GM23248 (cell line): ENCODE data around the gene CFAP100. TPM values are rescaled to one million over a fixed set of nuclear protein-coding genes. Genes with fewer than 3 reads are reported as not detected.
A peak's percentile ranks its signal among the peaks of the same experiment; 100 is the strongest.

Experiments used
- DNase-seq: peaks from one replicate; pipeline ENCODE4 v3.0.0-alpha.2; 2015
- H2AFZ ChIP-seq: fragments of 200-600 bp; sonication (generic); 2 replicates; pipeline ENCODE4 v1.6.1; 2016; ENCODE audit warnings: antibody characterized with exemption
- H3F3A ChIP-seq: fragments of 200-600 bp; sonication (generic); 2 replicates; pipeline ENCODE4 v1.6.1; 2016; ENCODE audit warnings: mild to moderate bottlenecking, antibody characterized with exemption, mixed run types; ENCODE audit not compliant: insufficient read depth
- H3K27ac ChIP-seq: fragments of 200-600 bp; sonication (generic); 2 replicates; pipeline ENCODE4 v1.5.1; 2016; ENCODE audit warnings: mild to moderate bottlenecking
- H3K27me3 ChIP-seq: fragments of 200-600 bp; sonication (generic); replicated peaks from 2 replicates; pipeline ENCODE4 v1.6.1; 2016; ENCODE audit warnings: mild to moderate bottlenecking; ENCODE audit not compliant: insufficient read depth
- H3K36me3 ChIP-seq: fragments of 200-600 bp; sonication (generic); 2 replicates; pipeline ENCODE4 v1.6.1; 2016; ENCODE audit warnings: low read depth, mild to moderate bottlenecking
- H3K4me1 ChIP-seq: fragments of 200-600 bp; sonication (generic); 2 replicates; pipeline ENCODE4 v1.6.1; 2016; ENCODE audit warnings: mild to moderate bottlenecking; ENCODE audit not compliant: insufficient read depth
- H3K4me2 ChIP-seq: fragments of 200-600 bp; sonication (generic); one replicate; pipeline ENCODE4 v1.6.1; 2016; ENCODE audit warnings: mild to moderate bottlenecking; ENCODE audit not compliant: unreplicated experiment
- H3K4me3 ChIP-seq: fragments of 200-600 bp; sonication (generic); 2 replicates; pipeline ENCODE4 v1.5.1; 2016; ENCODE audit warnings: mild to moderate bottlenecking
- H3K79me2 ChIP-seq: fragments of 200-600 bp; sonication (generic); 2 replicates; pipeline ENCODE4 v1.6.1; 2016; ENCODE audit warnings: mild to moderate bottlenecking; ENCODE audit not compliant: insufficient read depth
- H3K9ac ChIP-seq: fragments of 200-600 bp; sonication (generic); 2 replicates; pipeline ENCODE4 v1.6.1; 2016; ENCODE audit warnings: mild to moderate bottlenecking
- H3K9me2 ChIP-seq: fragments of 200-600 bp; sonication (generic); 2 replicates; pipeline ENCODE4 v1.6.1; 2016; ENCODE audit warnings: mixed run types, mild to moderate bottlenecking, moderate library complexity; ENCODE audit not compliant: insufficient read depth
- H3K9me3 ChIP-seq: fragments of 200-600 bp; sonication (generic); one replicate; pipeline ENCODE4 v1.6.1; 2017; ENCODE audit warnings: low read depth
- H4K20me1 ChIP-seq: fragments of 200-600 bp; sonication (generic); 2 replicates; pipeline ENCODE4 v1.6.0; 2016; ENCODE audit not compliant: insufficient read depth
- EZH2 ChIP-seq: fragments of 200-600 bp; sonication (generic); IDR thresholded peaks from 2 replicates; pipeline ENCODE4 v1.6.1; 2018; ENCODE audit warnings: antibody characterized with exemption, mild to moderate bottlenecking; ENCODE audit not compliant: insufficient read depth, poor library complexity, severe bottlenecking
- EZH2phosphoT487 ChIP-seq: fragments of 200-600 bp; sonication (generic); IDR thresholded peaks from 2 replicates; pipeline ENCODE4 v1.6.1; 2018; ENCODE audit warnings: antibody characterized with exemption, moderate library complexity, mild to moderate bottlenecking, low read depth; ENCODE audit not compliant: insufficient read depth
- WGBS, 2 experiments: methylation state at CpG; one replicate each; pipeline ENCODE4 v1.1.6; 2015 to 2017; ENCODE audit warnings: low lambda C conversion rate in 2 of 2, low coverage in 1 of 2; ENCODE audit errors: missing lambda C conversion rate in 2 of 2; 5-methylcytosine and 5-hydroxymethylcytosine counted together
- in situ Hi-C: fragments of 300-500 bp; cut with MboI; formaldehyde crosslinking; loops from 2 replicates; pipeline ENCODE4 v1.15.0; 2020
- polyA plus RNA-seq: library from polyadenylated mRNA; unstranded; fragments of >200 nt; fragmentation: Nextera tagmentation; extraction: Ambion mirVana; gene quantifications from 2 replicates; pipeline ENCODE4 v1.2.1, GENCODE V29; 2016
- total RNA-seq: library from RNA; depleted of rRNA; stranded (reverse); fragments of >200 nt; shearing (Covaris generic); gene quantifications from 2 replicates; pipeline ENCODE4 v1.2.3, GENCODE V29; 2014

The CFAP100 gene
- total and polyA plus RNA-seq, 2 experiments from 2014 or later, result not detected

DNA sequence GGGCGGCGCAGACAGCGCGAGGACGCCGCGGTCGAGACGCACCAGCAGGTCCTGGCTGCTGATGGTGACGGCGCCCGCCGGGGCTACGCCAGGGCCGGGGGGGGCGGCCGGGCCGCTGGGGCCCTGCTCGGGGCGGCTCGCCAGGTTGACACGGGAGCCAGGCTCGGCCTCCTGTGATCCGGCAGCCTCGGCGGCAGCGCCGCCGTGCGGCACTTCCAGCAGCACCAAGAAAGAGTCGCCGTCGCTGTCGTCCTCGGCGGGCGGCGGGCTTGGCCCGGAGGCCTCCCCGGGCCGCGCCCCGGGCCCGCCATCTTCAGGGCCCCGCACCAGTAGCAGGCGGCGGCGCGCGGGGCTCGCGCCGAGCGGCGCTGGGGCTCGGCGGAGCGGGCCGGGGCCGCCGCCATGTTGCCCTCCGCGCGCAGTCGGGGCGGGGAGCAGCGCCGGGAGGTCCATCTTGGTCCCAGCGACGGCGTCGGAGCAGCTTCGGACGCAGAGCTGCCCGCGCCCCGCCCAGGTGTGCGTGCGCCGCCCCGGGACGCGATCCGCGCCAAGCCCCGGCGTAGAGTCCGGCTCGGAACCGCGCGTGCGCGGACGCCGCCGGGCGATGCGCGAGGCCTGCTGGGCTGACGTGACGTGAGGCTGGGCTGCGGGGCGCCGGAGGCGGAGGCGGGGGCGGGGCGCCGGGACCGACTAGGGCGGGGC, 80.9 kb downstream of the CFAP100 start, which contains the start of gene ZXDC:
Gene ZXDC, minus strand, starts transcription at position 479 of the 702 bp plus-strand sequence. Its CDS starts 26 bp downstream, at position 453.
- Histone ChIP-seq H3K9me2 (no peaks in the 10 kb centered on the region), H3K36me3 (peaks cover 9% of the 10 kb centered on the region), H3K4me3 (peak within 1 kb of the TSS; percentile 84), H3K79me2 (peaks cover 42% of the 10 kb centered on the region), H3K4me1 (peaks cover 28% of the 10 kb centered on the region), H3K4me2 (peak within 1 kb of the TSS; percentile 89), H3K9me3 (no peaks in the 10 kb centered on the region), H3K27me3 (no peaks in the 10 kb centered on the region), H4K20me1 (peaks cover 16% of the 10 kb centered on the region), H2AFZ (peak within 1 kb of the TSS; percentile 98), H3K27ac (peak within 1 kb of the TSS; percentile 71), H3K9ac (peak within 1 kb of the TSS; percentile 85), H3F3A (peaks cover 27% of the 10 kb centered on the region)
- peak; percentile 98 for DNase-seq
- in situ Hi-C loops, result no loop called here
- TF ChIP-seq EZH2 (no peak), EZH2phosphoT487 (no peak)
- WGBS, 2 experiments, result 1% methylated on average over 39 to 77 of the region's 112 CpGs

GRCh38 chr3:126476166-126477060, 81.7 kb downstream of the CFAP100 start:
- peaks cover 33% of the 10 kb centered on the region for H3K79me2 ChIP-seq

GRCh38 chr3:126477061-126477380, 82.3 kb downstream of the CFAP100 start:
- H3K36me3 ChIP-seq, result no peaks in the 10 kb centered on the region
- H3K9ac ChIP-seq, result no peak overlapping the region
- DNase-seq, result no peak
- peaks cover 7% of the 10 kb centered on the region for H4K20me1 ChIP-seq
- no peak overlapping the region for H3K4me2 ChIP-seq
- 36 to 52% methylated on average over 4 of the region's 4 CpGs for WGBS, 2 experiments
- H3F3A ChIP-seq, result peaks cover 19% of the 10 kb centered on the region
- no peaks in the 10 kb centered on the region for H3K9me2 ChIP-seq
- no peaks in the 10 kb centered on the region for H3K27me3 ChIP-seq
- no peaks in the 10 kb centered on the region for H3K9me3 ChIP-seq
- peaks cover 24% of the 10 kb centered on the region for H3K4me1 ChIP-seq
- H3K79me2 ChIP-seq, result peaks cover 27% of the 10 kb centered on the region
- H3K27ac ChIP-seq, result no peak overlapping the region
- H2AFZ ChIP-seq, result no peak overlapping the region
- in situ Hi-C loops, result no loop called here
- no peak for TF ChIP-seq EZH2phosphoT487
- no peak for TF ChIP-seq EZH2
- no peak overlapping the region for H3K4me3 ChIP-seq

More at GRCh38 chr3:126476166-126477060, 81.7 kb downstream of the CFAP100 start:
- peak; percentile 62 for DNase-seq
- Histone ChIP-seq H2AFZ (peak overlapping the region; percentile 98), H3K4me3 (peak overlapping the region; percentile 79), H3K27me3 (no peaks in the 10 kb centered on the region), H3K4me2 (peak overlapping the region; percentile 74), H3K4me1 (peaks cover 28% of the 10 kb centered on the region), H3F3A (peaks cover 24% of the 10 kb centered on the region), H3K36me3 (peaks cover 1% of the 10 kb centered on the region; the same call in 1 of the 2 replicates), H3K9ac (peak overlapping the region; percentile 82), H3K27ac (peak overlapping the region; percentile 45; the same call in 1 of the 2 replicates), H4K20me1 (peaks cover 13% of the 10 kb centered on the region), H3K9me3 (no peaks in the 10 kb centered on the region), H3K9me2 (no peaks in the 10 kb centered on the region)
- TF ChIP-seq EZH2 (no peak), EZH2phosphoT487 (no peak)
- 12 to 14% methylated on average over 41 to 52 of the region's 66 CpGs for WGBS, 2 experiments
- in situ Hi-C loops, result no loop called here

DNA sequence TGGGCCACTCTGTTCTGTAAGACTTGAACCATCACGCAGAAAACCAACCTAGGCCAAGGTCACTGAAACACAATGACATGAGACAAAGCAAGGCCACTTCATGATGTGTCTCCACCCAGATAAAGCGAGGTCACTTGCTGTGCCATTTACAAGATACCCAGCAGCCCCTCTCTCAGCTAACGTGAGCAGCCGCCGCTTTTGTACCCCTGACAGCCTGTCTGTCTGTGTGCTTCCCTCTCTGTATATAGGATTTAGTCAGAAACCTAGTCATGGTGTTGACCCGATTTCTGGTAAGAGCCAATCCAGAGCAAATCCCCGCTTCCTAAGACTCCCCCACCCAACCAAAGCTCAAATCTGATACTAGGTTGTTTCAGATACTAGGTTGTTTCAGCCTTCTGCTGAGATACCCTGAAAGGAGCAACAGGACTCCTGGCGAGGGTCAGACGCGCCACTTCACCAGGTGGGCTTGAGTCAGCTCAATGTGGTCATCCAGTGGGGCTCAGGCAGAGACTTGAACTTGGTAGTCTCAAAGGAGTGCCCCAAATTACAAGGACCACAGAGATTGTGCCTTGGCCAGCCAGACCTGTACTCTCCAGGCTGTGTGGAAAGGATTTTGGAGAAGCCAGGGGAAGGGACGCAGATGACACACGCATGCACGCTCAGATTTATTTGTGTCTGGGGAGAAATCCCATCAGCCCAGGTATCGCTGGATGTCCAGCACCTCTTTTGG, 84.0 kb downstream of the CFAP100 start:
- H3K79me2 ChIP-seq, result peaks cover 14% of the 10 kb centered on the region
- H3K27ac ChIP-seq, result no peak overlapping the region
- H3F3A ChIP-seq, result 0 out of 2 replicates have a peak, but pooled peaks cover 3% of the 10 kb centered on the region
- peaks cover 9% of the 10 kb centered on the region; the same call in 1 of the 2 replicates for H3K4me1 ChIP-seq
- peaks cover under 1% of the 10 kb centered on the region; the same call in 1 of the 2 replicates for H4K20me1 ChIP-seq
- H3K9me3 ChIP-seq, result no peaks in the 10 kb centered on the region
- no peak overlapping the region for H2AFZ ChIP-seq
- 88 to 90% methylated on average over 14 of the region's 14 CpGs for whole genome bisulfite sequencing, 2 experiments
- H3K36me3 ChIP-seq, result no peaks in the 10 kb centered on the region
- DNase-seq, result no peak
- H3K9me2 ChIP-seq, result no peaks in the 10 kb centered on the region
- no peaks in the 10 kb centered on the region for H3K27me3 ChIP-seq
- H3K4me2 ChIP-seq, result no peak overlapping the region
- no peak overlapping the region for H3K9ac ChIP-seq
- in situ Hi-C loops, result no loop called here
- no peak overlapping the region for H3K4me3 ChIP-seq
- TF ChIP-seq EZH2phosphoT487 (no peak), EZH2 (no peak)
